ENCODE measurements around the gene ABCA4.

Gene ABCA4

GRCh38 chr1:94061513-94062443 lies 59.2 kb downstream of the ABCA4 start:
- TF ChIP-seq CTCF (IDR thresholded peaks at IDR 0.05; ENCODE audit: insufficient read depth, missing control alignments), result peak; percentile 87
- FAIRE-seq, result no peak
- peak; percentile 76 for DNase-seq (ENCODE audit: insufficient read length, low spot score)

GRCh38 chr1:94060720-94061119 lies 60.2 kb downstream of the ABCA4 start:
- DNase-seq (ENCODE audit: insufficient read length, low spot score), result no peak
- no peak for FAIRE-seq
- no peak for TF ChIP-seq CTCF (IDR thresholded peaks at IDR 0.05; ENCODE audit: insufficient read depth, missing control alignments)

- DNase-seq (ENCODE audit: insufficient read length, low spot score) (no peak), FAIRE-seq (no peak)
- no peak for TF ChIP-seq CTCF (IDR thresholded peaks at IDR 0.05; ENCODE audit: insufficient read depth, missing control alignments)
Observed at GRCh38 chr1:94058766-94059165, 62.2 kb downstream of the ABCA4 start.

- FAIRE-seq, result no peak
- no peak for TF ChIP-seq CTCF (IDR thresholded peaks at IDR 0.05; ENCODE audit: insufficient read depth, missing control alignments)
- DNase-seq (ENCODE audit: insufficient read length, low spot score), result no peak
Observed at GRCh38 chr1:94056996-94057395, 64.0 kb downstream of the ABCA4 start.

GRCh38 chr1:94056171-94056570 lies 64.8 kb downstream of the ABCA4 start:
- no peak for FAIRE-seq
- no peak for DNase-seq (ENCODE audit: insufficient read length, low spot score)
- TF ChIP-seq CTCF (IDR thresholded peaks at IDR 0.05; ENCODE audit: insufficient read depth, missing control alignments), result no peak

- DNase-seq (ENCODE audit: insufficient read length, low spot score), result no peak
- FAIRE-seq, result no peak
Observed at GRCh38 chr1:94055459-94056122, 65.4 kb downstream of the ABCA4 start.

More at GRCh38 chr1:94055459-94056122, 65.4 kb downstream of the ABCA4 start:
- no peak for TF ChIP-seq CTCF (IDR thresholded peaks at IDR 0.05; ENCODE audit: insufficient read depth, missing control alignments)

All from D721Med (cell line).